ENCODE measurements around the gene STX1B.

- no peak for TF ChIP-seq CTCF (IDR thresholded peaks at IDR 0.05)
- no peak for TF ChIP-seq POLR2A (IDR thresholded peaks at IDR 0.05)
- TF ChIP-seq POLR2AphosphoS5 (IDR thresholded peaks at IDR 0.05): no peak
Measured at GRCh38 chr16:31029272-31029671, 18.8 kb upstream of the STX1B start.

Data from breast epithelium (tissue), 3 donors.